Pulmonary artery endothelial cell (primary cell): ENCODE data around the gene PTPRN2. TPM values are rescaled to one million over a fixed set of nuclear protein-coding genes. Genes with fewer than 3 reads are reported as not detected.

ENCODE experiments used
- DNase-seq: peaks from one replicate; pipeline ENCODE4 v3.0.0-alpha.2; 2011; ENCODE audit warnings: low read depth, low spot score
- total RNA-seq: library from RNA; depleted of rRNA; stranded (reverse); fragments of >200 nt; gene quantifications from 2 replicates; pipeline ENCODE4 v1.2.3, GENCODE V29; 2014

The PTPRN2 gene
- total RNA-seq, 1 donor from 2014 or later: 0.53 TPM

GRCh38 chr7:158579662-158580646 lies 7.7 kb downstream of the PTPRN2 start:
- DNase-seq: no peak

GRCh38 chr7:158576050-158576762 lies 11.4 kb downstream of the PTPRN2 start:
- DNase-seq: no peak

GRCh38 chr7:158574308-158575036 lies 13.2 kb downstream of the PTPRN2 start:
- DNase-seq: no peak

- DNase-seq: no peak
Measured at GRCh38 chr7:158573310-158573709, 14.3 kb downstream of the PTPRN2 start.

- no peak for DNase-seq
Measured at GRCh38 chr7:158572000-158572828, 15.4 kb downstream of the PTPRN2 start.

- no peak for DNase-seq
Measured at GRCh38 chr7:158570449-158571170, 17.0 kb downstream of the PTPRN2 start.

GRCh38 chr7:158569858-158570323 lies 17.7 kb downstream of the PTPRN2 start:
- no peak for DNase-seq

- DNase-seq: no peak
Measured at GRCh38 chr7:158568974-158569857, 18.4 kb downstream of the PTPRN2 start.

- no peak for DNase-seq
Measured at GRCh38 chr7:158567153-158567603, 20.4 kb downstream of the PTPRN2 start.

GRCh38 chr7:158564663-158565035 lies 23.0 kb downstream of the PTPRN2 start:
- DNase-seq: no peak

GRCh38 chr7:158563911-158564662 lies 23.5 kb downstream of the PTPRN2 start:
- DNase-seq: no peak

- no peak for DNase-seq
Measured at GRCh38 chr7:158563051-158563450, 24.6 kb downstream of the PTPRN2 start.

- DNase-seq: no peak
Measured at GRCh38 chr7:158562517-158562916, 25.1 kb downstream of the PTPRN2 start.

GRCh38 chr7:158561659-158562058 lies 26.0 kb downstream of the PTPRN2 start:
- DNase-seq: no peak

- no peak for DNase-seq
Measured at GRCh38 chr7:158560386-158560785, 27.2 kb downstream of the PTPRN2 start.

- no peak for DNase-seq
Measured at GRCh38 chr7:158559356-158559755, 28.3 kb downstream of the PTPRN2 start.

- no peak for DNase-seq
Measured at GRCh38 chr7:158558816-158559215, 28.8 kb downstream of the PTPRN2 start.

- no peak for DNase-seq
Measured at GRCh38 chr7:158557441-158557755, 30.2 kb downstream of the PTPRN2 start.
